ENCODE data around the gene CASZ1. TPM values are rescaled to one million over a fixed set of nuclear protein-coding genes. Genes with fewer than 3 reads are reported as not detected.

Gene CASZ1
- total RNA-seq, 1 donor from 2014 or later, result 63.6 TPM

DNA sequence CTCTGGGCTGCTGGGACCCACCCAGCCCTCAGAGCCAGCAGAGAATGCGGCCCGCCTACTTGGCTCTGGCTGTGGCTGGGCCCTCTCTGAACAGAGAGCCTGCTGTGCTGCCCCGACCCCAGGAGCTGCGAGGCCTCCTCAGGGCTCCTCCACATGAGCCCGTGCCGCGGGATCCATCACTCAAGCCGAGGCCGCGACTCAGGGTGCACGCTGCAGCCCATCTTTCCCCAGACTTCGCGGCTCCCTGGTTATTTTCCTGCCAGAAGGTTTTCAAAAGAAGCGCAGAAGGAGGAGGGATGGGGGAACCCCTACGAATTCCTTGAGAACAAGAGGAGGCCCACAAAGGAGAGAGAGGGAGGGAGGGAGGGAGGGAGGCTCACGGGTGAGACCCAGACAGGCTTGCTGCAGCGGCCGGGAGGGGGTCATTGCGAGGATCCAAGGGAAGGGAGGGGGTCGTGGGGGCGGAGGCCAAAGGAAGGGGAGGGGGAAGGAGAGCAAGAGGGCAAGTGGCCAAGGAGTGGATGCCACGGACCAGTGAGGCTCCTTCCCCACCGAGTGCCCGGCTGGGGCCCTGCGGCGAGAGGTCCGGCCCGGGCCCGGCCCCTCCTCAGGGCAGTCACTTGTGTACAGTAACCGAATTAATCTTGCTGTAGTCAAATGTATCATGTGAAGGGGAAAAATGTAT, 146.8 kb downstream of the CASZ1 start:
- Histone ChIP-seq H3K4me1 (peaks cover 8% of the 10 kb centered on the region), H3K9me3 (no peaks in the 10 kb centered on the region), H3K27me3 (no peaks in the 10 kb centered on the region), H3K27ac (no peak overlapping the region), H3K36me3 (peaks cover 18% of the 10 kb centered on the region), H3K4me3 (no peak overlapping the region)
- TF ChIP-seq, protein P1, sequence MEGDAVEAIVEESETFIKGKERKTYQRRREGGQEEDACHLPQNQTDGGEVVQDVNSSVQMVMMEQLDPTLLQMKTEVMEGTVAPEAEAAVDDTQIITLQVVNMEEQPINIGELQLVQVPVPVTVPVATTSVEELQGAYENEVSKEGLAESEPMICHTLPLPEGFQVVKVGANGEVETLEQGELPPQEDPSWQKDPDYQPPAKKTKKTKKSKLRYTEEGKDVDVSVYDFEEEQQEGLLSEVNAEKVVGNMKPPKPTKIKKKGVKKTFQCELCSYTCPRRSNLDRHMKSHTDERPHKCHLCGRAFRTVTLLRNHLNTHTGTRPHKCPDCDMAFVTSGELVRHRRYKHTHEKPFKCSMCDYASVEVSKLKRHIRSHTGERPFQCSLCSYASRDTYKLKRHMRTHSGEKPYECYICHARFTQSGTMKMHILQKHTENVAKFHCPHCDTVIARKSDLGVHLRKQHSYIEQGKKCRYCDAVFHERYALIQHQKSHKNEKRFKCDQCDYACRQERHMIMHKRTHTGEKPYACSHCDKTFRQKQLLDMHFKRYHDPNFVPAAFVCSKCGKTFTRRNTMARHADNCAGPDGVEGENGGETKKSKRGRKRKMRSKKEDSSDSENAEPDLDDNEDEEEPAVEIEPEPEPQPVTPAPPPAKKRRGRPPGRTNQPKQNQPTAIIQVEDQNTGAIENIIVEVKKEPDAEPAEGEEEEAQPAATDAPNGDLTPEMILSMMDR (IDR thresholded peaks at IDR 0.05), result no peak
- ATAC-seq (no peak), DNase-seq (no peak)
- intact Hi-C loops (cut with DNase I), result no loop called here

DNA sequence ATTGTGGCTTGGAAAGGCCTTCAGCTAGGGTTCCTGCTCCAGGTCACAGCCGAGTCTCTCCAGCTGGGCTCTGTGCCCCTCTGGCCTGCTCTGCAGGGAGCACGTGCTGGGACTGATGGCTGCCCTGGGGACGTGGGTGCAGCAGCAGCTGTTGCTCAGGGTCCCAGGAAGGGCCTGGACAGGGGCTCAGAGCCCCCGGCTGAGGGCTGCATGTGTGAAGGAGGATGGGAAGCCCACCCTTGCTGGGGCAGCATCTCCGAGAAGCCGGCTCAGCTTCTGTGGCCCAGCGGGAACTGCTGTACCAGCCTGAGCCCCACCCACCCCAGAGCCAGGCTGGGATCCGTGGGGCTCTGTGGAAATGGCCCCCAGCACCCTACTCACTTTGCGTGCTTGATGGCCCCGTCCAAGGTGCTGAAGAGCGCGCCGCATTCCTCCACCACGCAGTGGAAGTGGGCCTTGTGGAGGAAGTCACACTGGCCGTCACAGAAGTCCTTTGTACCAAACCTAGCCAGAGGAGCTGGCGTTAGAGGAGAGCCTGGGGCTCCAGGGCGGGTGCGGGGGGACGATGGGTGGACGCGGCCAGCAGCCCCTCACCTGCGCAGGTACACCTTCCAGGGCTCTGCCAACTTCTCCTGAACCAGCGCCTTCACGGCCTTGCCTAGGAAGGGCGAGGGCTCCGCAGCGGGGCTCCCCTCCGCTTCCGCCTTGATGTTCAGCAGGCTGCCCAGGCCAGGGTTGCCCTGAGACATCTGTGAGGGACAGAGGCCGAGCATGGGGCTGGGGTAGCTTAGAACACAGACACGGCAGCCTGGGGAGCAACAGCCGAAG, 147.5 kb downstream of the CASZ1 start:
- no peak overlapping the region for H3K27ac ChIP-seq
- no peak for ATAC-seq
- H3K27me3 ChIP-seq, result no peaks in the 10 kb centered on the region
- no peaks in the 10 kb centered on the region for H3K9me3 ChIP-seq
- no peak overlapping the region for H3K4me3 ChIP-seq
- intact Hi-C loops (cut with DNase I), result no loop called here
- DNase-seq, result no peak
- TF ChIP-seq, protein P1 (IDR thresholded peaks at IDR 0.05), result no peak
- H3K4me1 ChIP-seq, result peaks cover 8% of the 10 kb centered on the region
- peaks cover 25% of the 10 kb centered on the region for H3K36me3 ChIP-seq

DNA sequence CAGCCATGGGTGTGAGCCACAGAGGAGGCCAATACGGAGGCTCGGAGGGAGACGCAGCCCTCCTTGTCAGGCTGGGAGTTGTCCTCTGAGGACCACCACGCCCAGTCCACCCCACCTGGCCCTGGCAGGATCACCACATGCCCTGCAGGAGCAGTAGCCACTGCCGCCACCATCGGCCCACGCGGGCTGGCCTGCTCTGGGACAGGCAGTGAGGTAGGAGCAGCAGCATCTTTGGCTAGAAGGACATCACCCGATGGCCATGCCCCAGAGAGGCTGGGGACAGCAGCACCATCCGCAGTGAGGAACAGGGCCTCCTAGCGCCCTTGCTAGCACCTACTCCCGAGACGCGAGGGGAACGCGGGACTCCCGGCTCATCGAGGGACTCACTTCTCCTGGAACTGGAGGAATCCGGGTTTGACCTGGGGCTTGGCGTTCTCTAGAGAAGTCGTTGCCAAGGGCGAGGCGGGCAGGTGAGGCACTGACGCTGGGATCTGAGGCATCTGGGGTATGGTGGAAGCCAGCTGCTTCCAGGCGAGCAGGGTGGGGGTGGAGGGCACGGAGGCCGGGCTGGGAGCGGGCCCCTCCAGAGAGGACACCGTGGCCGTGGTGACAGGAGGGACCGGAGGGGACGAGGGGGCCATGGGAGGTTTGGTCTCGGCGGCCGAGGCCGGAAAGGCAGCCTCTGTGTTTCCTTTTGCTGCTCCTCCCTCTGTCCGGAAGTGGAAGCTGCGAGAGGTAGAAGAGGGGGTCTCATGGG, 148.9 kb downstream of the CASZ1 start:
- H3K4me1 ChIP-seq, result peaks cover 5% of the 10 kb centered on the region
- H3K27me3 ChIP-seq, result no peaks in the 10 kb centered on the region
- DNase-seq, result no peak
- TF ChIP-seq, protein P1 (IDR thresholded peaks at IDR 0.05), result no peak
- H3K27ac ChIP-seq, result no peak overlapping the region
- no peak for ATAC-seq
- peaks cover 23% of the 10 kb centered on the region for H3K36me3 ChIP-seq
- no peak overlapping the region for H3K4me3 ChIP-seq
- no peaks in the 10 kb centered on the region for H3K9me3 ChIP-seq
- intact Hi-C loops (cut with DNase I), result no loop called here

DNA sequence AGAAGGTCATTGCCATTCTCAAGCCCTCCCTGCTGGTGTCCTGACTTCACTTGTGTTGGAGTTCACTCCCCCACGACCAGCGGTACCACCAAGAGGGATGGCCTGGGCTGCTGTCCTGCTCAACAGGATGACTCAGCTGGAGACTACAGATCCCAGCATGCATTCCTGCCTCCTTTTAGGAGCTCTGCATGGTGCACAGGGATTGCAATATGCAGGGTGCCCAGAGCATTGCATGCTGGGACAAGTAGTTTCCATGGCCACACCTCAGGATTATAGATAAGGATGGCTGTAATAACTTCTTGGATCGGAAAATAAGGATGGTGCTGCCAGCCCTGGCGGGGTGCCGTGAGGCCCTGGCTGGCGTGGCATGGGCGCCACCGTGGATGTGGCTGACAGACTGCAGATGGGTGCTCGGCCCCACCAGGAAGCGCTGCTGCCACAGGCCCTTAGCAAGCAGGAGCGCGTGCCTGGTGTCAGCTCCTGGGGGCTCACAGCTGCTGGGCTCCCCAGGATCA, 150.0 kb downstream of the CASZ1 start:
- no peaks in the 10 kb centered on the region for H3K27me3 ChIP-seq
- no peak for DNase-seq
- H3K36me3 ChIP-seq, result peaks cover 28% of the 10 kb centered on the region
- ATAC-seq, result peak; percentile 1
- no peak overlapping the region for H3K27ac ChIP-seq
- TF ChIP-seq, protein P1 (IDR thresholded peaks at IDR 0.05), result no peak
- H3K9me3 ChIP-seq, result no peaks in the 10 kb centered on the region
- intact Hi-C loops (cut with DNase I), result no loop called here
- H3K4me1 ChIP-seq, result peaks cover 7% of the 10 kb centered on the region
- H3K4me3 ChIP-seq, result no peak overlapping the region

DNA sequence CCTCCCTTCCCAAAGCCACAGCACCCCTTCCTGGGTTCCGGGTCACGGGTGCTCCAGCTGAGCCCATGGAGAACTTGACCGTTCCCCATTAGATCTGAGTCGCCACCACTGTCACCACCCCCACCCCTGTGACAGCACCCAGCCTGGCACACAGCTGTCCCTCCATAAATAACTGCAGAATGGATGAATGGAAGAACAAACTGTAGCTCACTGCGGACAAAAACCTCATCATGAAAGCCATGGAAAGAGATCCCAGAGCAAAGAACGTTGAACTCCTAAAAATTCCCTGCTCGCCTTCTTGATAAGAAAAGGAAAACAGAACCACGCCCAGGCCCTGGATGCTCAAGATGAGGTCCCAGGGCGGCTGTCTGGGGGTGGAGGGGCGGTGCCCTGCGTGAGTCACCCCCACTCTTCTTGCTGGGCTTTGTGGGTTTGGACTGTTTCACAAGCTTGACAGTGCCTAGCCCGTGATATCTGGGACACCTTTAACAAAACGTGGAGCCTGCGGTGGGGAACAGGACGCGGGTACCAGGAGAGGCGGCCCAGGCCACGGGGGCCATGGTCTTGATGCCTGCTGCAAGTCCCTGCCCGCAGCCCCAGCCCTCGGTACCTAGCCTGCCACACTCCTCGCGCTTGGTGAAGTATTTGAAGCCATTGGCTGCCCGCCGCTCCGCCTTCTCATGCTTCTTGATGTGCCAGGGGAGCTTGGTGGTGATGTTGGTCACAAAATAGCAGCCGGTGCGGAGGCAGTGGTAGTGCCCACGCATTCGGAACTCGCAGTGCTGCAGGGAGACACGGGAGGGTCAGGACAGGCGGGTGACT, 151.9 kb downstream of the CASZ1 start:
- TF ChIP-seq, protein P1 (IDR thresholded peaks at IDR 0.05), result no peak
- intact Hi-C loops (cut with DNase I), result no loop called here
- H3K9me3 ChIP-seq, result no peaks in the 10 kb centered on the region
- ATAC-seq, result no peak
- peaks cover 28% of the 10 kb centered on the region for H3K36me3 ChIP-seq
- no peak overlapping the region for H3K4me3 ChIP-seq
- DNase-seq, result no peak
- H3K27ac ChIP-seq, result no peak overlapping the region
- H3K27me3 ChIP-seq, result no peaks in the 10 kb centered on the region
- peaks cover 4% of the 10 kb centered on the region for H3K4me1 ChIP-seq
